Cardiac muscle cell (in vitro differentiated cells and primary cell): ENCODE measurements around the gene EFCAB6. TPM values are rescaled to one million over a fixed set of nuclear protein-coding genes. Genes with fewer than 3 reads are reported as not detected.

Source experiments
- DNase-seq, 2 donors: peaks; one replicate each; pipeline versions ENCODE4 v3.0.0 to v3.0.0-alpha.2; 2010 to 2017; ENCODE audit warnings: low read depth in 1 of 2, low spot score in 1 of 2
- H3K27ac ChIP-seq: fragments of 200-600 bp; sonication (generic); 2 replicates; pipeline ENCODE4 v1.5.1; 2016
- H3K27me3 ChIP-seq: fragments of 200-600 bp; sonication (generic); 2 replicates; pipeline ENCODE4 v1.6.0; 2016; ENCODE audit warnings: control low read depth
- H3K36me3 ChIP-seq: fragments of 200-600 bp; sonication (generic); 2 replicates; pipeline ENCODE4 v1.5.1; 2016; ENCODE audit warnings: control low read depth
- H3K4me1 ChIP-seq: fragments of 200-600 bp; sonication (generic); 2 replicates; pipeline ENCODE4 v1.8.1; 2017; ENCODE audit warnings: low read depth, mild to moderate bottlenecking, mixed run types
- H3K4me3 ChIP-seq: fragments of 200-600 bp; sonication (generic); 2 replicates; pipeline ENCODE4 v1.5.1; 2016; ENCODE audit warnings: mild to moderate bottlenecking
- H3K9me3 ChIP-seq: fragments of 200-600 bp; sonication (generic); 2 replicates; pipeline ENCODE4 v1.5.1; 2017; ENCODE audit warnings: low read depth, mild to moderate bottlenecking, control low read depth
- CTCF ChIP-seq: IDR thresholded peaks from 2 replicates; pipeline ENCODE4 v1.5.1; 2012; ENCODE audit warnings: low read depth, mild to moderate bottlenecking, low read length
- polyA plus RNA-seq: library from polyadenylated mRNA; unstranded; fragments of >200 nt; fragmentation: Nextera tagmentation; extraction: Ambion mirVana; gene quantifications from 2 replicates; pipeline ENCODE4 v1.2.1, GENCODE V29; 2016
- total RNA-seq: library from RNA; depleted of rRNA; stranded (reverse); fragments of >200 nt; gene quantifications from 2 replicates; pipeline ENCODE4 v1.2.3, GENCODE V29; 2016

The EFCAB6 gene
- total and polyA plus RNA-seq, 2 experiments from 2014 or later = 1.5 to 3.8 TPM

GRCh38 chr22:43720716-43721115 is 91.4 kb downstream of the EFCAB6 start:
- H3K9me3 ChIP-seq = no peaks in the 10 kb centered on the region
- H3K4me3 ChIP-seq = no peak overlapping the region
- no peak for DNase-seq
- no peaks in the 10 kb centered on the region for H3K27me3 ChIP-seq
- TF ChIP-seq CTCF = no peak
- H3K27ac ChIP-seq = no peak overlapping the region
- no peaks in the 10 kb centered on the region for H3K4me1 ChIP-seq
- no peaks in the 10 kb centered on the region for H3K36me3 ChIP-seq

GRCh38 chr22:43714104-43714503 is 98.0 kb downstream of the EFCAB6 start:
- no peak for DNase-seq
- Histone ChIP-seq H3K36me3 (no peaks in the 10 kb centered on the region), H3K27ac (no peak overlapping the region), H3K4me3 (no peak overlapping the region), H3K27me3 (no peaks in the 10 kb centered on the region), H3K9me3 (no peaks in the 10 kb centered on the region), H3K4me1 (no peaks in the 10 kb centered on the region)
- no peak for TF ChIP-seq CTCF

DNA sequence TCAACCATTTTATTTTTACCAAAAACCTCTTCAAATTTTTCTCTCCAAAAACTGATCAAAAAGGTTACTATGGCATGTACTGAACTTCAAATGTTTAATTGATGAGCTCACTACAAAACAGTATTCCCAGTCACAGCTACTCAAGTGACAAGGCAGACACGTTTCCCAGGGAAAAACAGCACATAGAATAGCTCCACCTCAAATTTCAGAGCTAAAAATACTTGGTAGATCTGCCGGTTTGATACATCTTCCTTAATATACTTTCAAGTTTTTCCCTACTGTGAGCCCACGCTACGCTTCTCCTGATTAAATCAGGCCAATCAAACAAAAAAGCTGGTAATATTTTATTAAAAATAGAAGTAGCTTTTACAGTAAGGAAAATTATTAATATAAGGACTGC is 100.4 kb downstream of the EFCAB6 start:
- Histone ChIP-seq H3K36me3 (no peaks in the 10 kb centered on the region), H3K4me1 (no peaks in the 10 kb centered on the region), H3K9me3 (no peaks in the 10 kb centered on the region), H3K27ac (no peak overlapping the region), H3K4me3 (no peak overlapping the region), H3K27me3 (no peaks in the 10 kb centered on the region)
- no peak for DNase-seq
- no peak for TF ChIP-seq CTCF

DNA sequence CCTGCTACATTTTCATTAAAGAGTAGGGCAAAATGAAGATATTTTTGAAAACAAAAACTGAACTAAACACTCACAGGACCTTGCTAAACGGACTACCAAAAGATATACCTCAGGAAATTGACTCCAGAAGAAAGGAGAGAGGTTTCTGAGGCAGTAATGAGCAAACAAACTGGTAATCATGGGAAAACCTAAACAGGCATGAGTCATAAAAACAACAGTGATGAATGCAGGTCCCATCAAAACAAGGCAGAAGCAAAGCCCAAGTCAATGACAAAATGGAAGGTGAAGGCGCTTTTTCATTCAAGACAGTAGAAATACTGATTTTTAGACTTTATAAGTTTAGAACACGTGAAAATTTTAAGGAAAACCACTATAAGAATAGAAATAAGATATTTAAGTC is 104.5 kb downstream of the EFCAB6 start:
- no peaks in the 10 kb centered on the region for H3K27me3 ChIP-seq
- DNase-seq = no peak
- no peaks in the 10 kb centered on the region for H3K36me3 ChIP-seq
- no peak for TF ChIP-seq CTCF
- H3K4me3 ChIP-seq = no peak overlapping the region
- no peak overlapping the region for H3K27ac ChIP-seq
- no peaks in the 10 kb centered on the region for H3K9me3 ChIP-seq
- H3K4me1 ChIP-seq = no peaks in the 10 kb centered on the region

- no peak overlapping the region for H3K4me3 ChIP-seq
- no peaks in the 10 kb centered on the region for H3K9me3 ChIP-seq
- no peaks in the 10 kb centered on the region for H3K27me3 ChIP-seq
- no peak for DNase-seq
- no peak overlapping the region for H3K27ac ChIP-seq
- TF ChIP-seq CTCF = no peak
- H3K36me3 ChIP-seq = no peaks in the 10 kb centered on the region
- H3K4me1 ChIP-seq = no peaks in the 10 kb centered on the region
Measured at GRCh38 chr22:43706571-43707328, 105.4 kb downstream of the EFCAB6 start.

- no peak for DNase-seq
- H3K27ac ChIP-seq = no peak overlapping the region
Measured at GRCh38 chr22:43706151-43706550, 106.0 kb downstream of the EFCAB6 start.

More at GRCh38 chr22:43706151-43706550, 106.0 kb downstream of the EFCAB6 start:
- Histone ChIP-seq H3K9me3 (no peaks in the 10 kb centered on the region), H3K36me3 (no peaks in the 10 kb centered on the region), H3K4me3 (no peak overlapping the region), H3K4me1 (no peaks in the 10 kb centered on the region), H3K27me3 (no peaks in the 10 kb centered on the region)
- TF ChIP-seq CTCF = no peak
